ENCODE data around the gene SLC9C1. TPM values are rescaled to one million over a fixed set of nuclear protein-coding genes. Genes with fewer than 3 reads are reported as not detected.

SLC9C1 gene
- polyA plus RNA-seq, 2 donors: not detected

DNA sequence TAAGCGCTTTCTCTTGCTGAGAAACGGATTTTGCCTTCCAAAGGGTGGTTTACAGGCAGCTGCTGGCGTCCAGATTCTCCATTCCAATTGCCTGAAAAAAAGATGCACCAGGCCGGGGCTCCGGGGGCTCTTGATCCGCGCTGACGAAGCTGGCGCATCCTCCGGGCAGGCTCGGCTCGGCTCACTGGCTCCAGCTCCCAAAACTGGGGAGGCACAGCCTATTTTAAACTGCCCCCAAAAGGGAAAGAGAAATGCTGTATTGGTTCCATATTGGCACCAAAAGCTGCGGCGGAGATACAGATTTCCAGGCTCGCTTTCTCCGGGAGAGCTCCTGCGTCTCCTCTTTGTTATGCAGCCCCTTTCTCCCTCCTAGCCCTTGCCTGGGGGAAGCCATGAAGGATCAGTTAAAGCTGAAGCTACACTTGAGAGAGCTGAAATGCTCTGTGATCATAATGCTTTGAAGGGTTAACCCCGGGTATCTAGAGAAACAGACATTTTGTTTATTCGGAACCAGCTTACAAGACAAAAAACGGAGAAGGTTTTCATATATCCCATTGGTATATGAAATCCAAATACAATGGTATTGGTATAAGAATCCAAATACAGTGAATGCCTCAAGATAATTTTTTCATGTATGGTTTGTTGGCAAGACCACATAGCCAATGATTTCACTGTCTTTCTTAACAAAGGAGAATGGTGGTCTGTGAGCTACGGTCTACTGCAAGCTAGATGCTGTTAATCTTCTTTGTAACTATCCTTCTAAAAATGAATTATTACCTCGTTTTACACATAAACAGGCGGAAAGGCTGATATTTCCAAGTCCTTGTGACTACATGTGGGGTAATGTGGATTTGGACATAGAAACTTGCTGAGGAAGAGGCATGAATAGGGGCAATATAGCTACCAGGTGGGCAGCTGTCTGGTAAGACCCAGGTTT lies 39.6 kb upstream of the SLC9C1 start:
- peaks cover 0 to 3% of the 10 kb centered on the region in 2 donors for H3K4me1 ChIP-seq (ENCODE audit: control insufficient read depth in 2 of 2, insufficient read depth in 2 of 2, low read length in 1 of 2)
- no peaks in the 10 kb centered on the region for H3K9me3 ChIP-seq (ENCODE audit: control insufficient read depth in 2 of 2, insufficient read depth in 1 of 2, low read depth in 1 of 2, low read length in 1 of 2)
- H3K4me3 ChIP-seq (ENCODE audit: low read depth in 1 of 2, low read length in 2 of 2): peak overlapping the region; percentile 53 to 56
- peak overlapping the region; percentile 77 to 82 for H3K27ac ChIP-seq (ENCODE audit: low read depth in 2 of 2, low read length in 1 of 2)
- no peaks in the 10 kb centered on the region for H3K36me3 ChIP-seq (ENCODE audit: control insufficient read depth in 2 of 2, insufficient read depth in 2 of 2, low read length in 1 of 2)
- H3K27me3 ChIP-seq (ENCODE audit: control insufficient read depth in 1 of 2, insufficient read depth in 2 of 2, low read length in 2 of 2): no peaks in the 10 kb centered on the region
- 6 to 9% methylated on average over 23 of the region's 23 CpGs for WGBS, 2 donors

DNA sequence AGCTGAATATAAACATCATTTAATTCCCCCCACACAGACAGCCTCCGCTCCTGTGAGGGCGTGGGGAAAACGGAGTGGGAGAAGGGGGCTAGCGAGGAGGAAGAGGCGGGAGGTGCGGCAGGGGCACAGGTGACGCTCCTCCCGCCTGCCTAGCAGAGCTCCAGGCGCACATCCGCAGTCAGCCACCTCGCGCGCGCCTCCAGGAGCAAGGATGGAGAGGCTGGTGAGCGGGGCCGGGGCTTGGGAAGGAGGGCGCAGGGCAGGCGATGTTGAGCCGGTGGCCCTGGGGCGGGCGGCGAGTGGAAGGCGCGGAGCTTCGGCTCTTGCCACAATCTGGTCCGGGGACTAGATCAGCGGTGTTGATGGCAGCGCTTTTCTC lies 39.0 kb upstream of the SLC9C1 start, which contains the start of gene CD200:
Gene CD200, plus strand, starts transcription at position 155 of the 379 bp plus-strand sequence. Its CDS starts 57 bp downstream, at position 212.
- 0 to 1% methylated on average over 28 of the region's 28 CpGs for WGBS, 2 donors
- Histone ChIP-seq H3K9me3 (ENCODE audit: control insufficient read depth in 2 of 2, insufficient read depth in 1 of 2, low read depth in 1 of 2, low read length in 1 of 2) (no peaks in the 10 kb centered on the region), H3K4me3 (ENCODE audit: low read depth in 1 of 2, low read length in 2 of 2) (peak within 1 kb of the TSS; percentile 53 to 56), H3K27me3 (ENCODE audit: control insufficient read depth in 1 of 2, insufficient read depth in 2 of 2, low read length in 2 of 2) (no peaks in the 10 kb centered on the region), H3K36me3 (ENCODE audit: control insufficient read depth in 2 of 2, insufficient read depth in 2 of 2, low read length in 1 of 2) (no peaks in the 10 kb centered on the region), H3K27ac (ENCODE audit: low read depth in 2 of 2, low read length in 1 of 2) (peak within 1 kb of the TSS; percentile 77 to 82), H3K4me1 (ENCODE audit: control insufficient read depth in 2 of 2, insufficient read depth in 2 of 2, low read length in 1 of 2) (peaks cover 0 to 3% of the 10 kb centered on the region in 2 donors)

DNA sequence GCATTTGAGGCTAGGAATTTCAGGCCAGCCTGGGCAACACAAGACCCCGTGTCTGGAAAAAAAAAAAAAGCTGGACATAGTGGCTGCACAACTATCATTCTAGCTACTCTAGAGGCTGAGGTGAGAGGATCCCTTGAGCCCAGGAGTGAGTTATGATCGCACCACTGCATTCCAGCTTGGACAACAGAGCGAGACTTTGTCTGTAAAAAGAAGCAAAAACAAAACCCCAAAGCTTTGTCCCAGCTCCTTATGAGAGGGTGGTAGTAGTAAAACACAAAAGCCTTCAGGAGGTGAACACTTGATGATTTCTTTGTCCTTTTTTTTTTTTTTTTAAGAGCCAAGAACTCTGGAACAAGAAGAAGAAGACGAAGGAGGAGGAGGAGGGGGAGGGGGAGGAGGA lies 37.8 kb upstream of the SLC9C1 start:
- WGBS, 2 donors: 85 to 89% methylated on average over 4 of the region's 4 CpGs
- peaks cover 0 to 3% of the 10 kb centered on the region in 2 donors for H3K4me1 ChIP-seq (ENCODE audit: control insufficient read depth in 2 of 2, insufficient read depth in 2 of 2, low read length in 1 of 2)
- no peak overlapping the region for H3K4me3 ChIP-seq (ENCODE audit: low read depth in 1 of 2, low read length in 2 of 2)
- no peak overlapping the region for H3K27ac ChIP-seq (ENCODE audit: low read depth in 2 of 2, low read length in 1 of 2)
- H3K27me3 ChIP-seq (ENCODE audit: control insufficient read depth in 1 of 2, insufficient read depth in 2 of 2, low read length in 2 of 2): no peaks in the 10 kb centered on the region
- no peaks in the 10 kb centered on the region for H3K9me3 ChIP-seq (ENCODE audit: control insufficient read depth in 2 of 2, insufficient read depth in 1 of 2, low read depth in 1 of 2, low read length in 1 of 2)
- H3K36me3 ChIP-seq (ENCODE audit: control insufficient read depth in 2 of 2, insufficient read depth in 2 of 2, low read length in 1 of 2): no peaks in the 10 kb centered on the region

DNA sequence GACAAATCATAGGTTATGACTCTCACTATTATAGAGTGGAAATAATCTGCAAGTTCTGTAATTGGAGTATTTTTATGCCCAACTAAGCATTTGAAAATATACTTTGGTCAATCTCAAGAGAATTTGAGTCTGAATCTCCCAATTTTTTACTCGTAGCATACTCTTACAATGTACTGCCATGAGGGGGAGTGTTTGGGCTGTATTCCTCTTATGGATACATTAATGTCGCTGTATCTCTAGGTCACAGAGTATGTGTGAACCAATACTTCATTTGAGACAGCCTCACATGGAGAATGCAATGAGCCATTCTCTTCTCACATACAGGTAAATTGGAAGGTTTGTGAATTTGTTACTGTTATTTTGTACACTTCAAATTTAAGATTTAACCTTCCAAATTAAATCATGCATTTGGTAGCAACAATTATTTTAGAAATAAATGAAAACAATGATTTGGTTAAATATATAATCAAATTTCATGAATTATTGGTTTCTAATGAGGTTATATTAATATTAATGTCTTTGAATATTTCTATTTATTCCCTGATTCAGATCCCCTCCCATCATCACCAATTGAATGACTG lies 33.4 kb upstream of the SLC9C1 start:
- Histone ChIP-seq H3K4me1 (ENCODE audit: control insufficient read depth in 2 of 2, insufficient read depth in 2 of 2, low read length in 1 of 2) (no peaks in the 10 kb centered on the region), H3K27me3 (ENCODE audit: control insufficient read depth in 1 of 2, insufficient read depth in 2 of 2, low read length in 2 of 2) (no peaks in the 10 kb centered on the region), H3K27ac (ENCODE audit: low read depth in 2 of 2, low read length in 1 of 2) (no peak overlapping the region), H3K9me3 (ENCODE audit: control insufficient read depth in 2 of 2, insufficient read depth in 1 of 2, low read depth in 1 of 2, low read length in 1 of 2) (no peaks in the 10 kb centered on the region), H3K4me3 (ENCODE audit: low read depth in 1 of 2, low read length in 2 of 2) (no peak overlapping the region), H3K36me3 (ENCODE audit: control insufficient read depth in 2 of 2, insufficient read depth in 2 of 2, low read length in 1 of 2) (no peaks in the 10 kb centered on the region)
- WGBS, 2 donors: 0 to 3% methylated on average over 2 of the region's 2 CpGs

DNA sequence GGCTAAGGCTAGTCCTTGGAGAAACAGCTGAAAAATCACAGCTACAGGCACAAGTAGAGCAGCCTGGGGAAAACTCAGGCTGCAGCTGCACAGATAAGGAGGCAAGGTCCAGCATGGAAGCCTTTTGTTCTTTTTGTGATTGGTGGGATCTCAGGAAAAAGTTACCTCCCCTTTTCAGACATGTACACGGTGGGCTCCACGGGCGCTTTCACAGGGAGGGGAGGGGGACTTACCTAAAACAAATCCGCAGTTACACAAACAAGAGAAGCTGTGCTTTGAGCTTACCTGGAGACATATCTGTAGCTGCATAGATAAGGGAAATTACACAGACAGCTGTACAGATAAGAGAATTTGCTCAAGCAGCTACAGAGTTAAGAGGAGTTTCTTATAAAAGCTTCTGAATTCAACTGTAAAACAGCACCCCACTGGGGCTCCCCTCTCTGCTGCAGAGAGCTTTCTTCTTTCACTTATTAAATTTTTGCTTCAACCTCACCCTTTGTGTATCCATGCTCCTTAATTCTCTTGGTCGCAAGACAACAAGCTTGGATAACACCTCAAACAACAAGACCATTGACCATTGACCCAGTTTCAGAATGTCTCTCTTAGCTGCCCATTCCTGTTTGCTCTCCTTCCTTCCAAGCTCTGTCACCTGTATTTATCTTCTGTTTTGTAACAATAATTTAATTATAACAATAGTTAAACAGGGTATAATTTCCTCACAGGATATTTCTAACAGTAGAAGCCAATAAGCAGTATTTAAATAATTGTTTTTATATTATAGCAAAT lies 28.0 kb upstream of the SLC9C1 start:
- Histone ChIP-seq H3K4me3 (ENCODE audit: low read depth in 1 of 2, low read length in 2 of 2) (no peak overlapping the region), H3K27me3 (ENCODE audit: control insufficient read depth in 1 of 2, insufficient read depth in 2 of 2, low read length in 2 of 2) (no peaks in the 10 kb centered on the region), H3K9me3 (ENCODE audit: control insufficient read depth in 2 of 2, insufficient read depth in 1 of 2, low read depth in 1 of 2, low read length in 1 of 2) (no peaks in the 10 kb centered on the region), H3K36me3 (ENCODE audit: control insufficient read depth in 2 of 2, insufficient read depth in 2 of 2, low read length in 1 of 2) (no peaks in the 10 kb centered on the region), H3K27ac (ENCODE audit: low read depth in 2 of 2, low read length in 1 of 2) (no peak overlapping the region), H3K4me1 (ENCODE audit: control insufficient read depth in 2 of 2, insufficient read depth in 2 of 2, low read length in 1 of 2) (no peaks in the 10 kb centered on the region)
- 53 to 64% methylated on average over 5 of the region's 5 CpGs for WGBS, 2 donors

DNA sequence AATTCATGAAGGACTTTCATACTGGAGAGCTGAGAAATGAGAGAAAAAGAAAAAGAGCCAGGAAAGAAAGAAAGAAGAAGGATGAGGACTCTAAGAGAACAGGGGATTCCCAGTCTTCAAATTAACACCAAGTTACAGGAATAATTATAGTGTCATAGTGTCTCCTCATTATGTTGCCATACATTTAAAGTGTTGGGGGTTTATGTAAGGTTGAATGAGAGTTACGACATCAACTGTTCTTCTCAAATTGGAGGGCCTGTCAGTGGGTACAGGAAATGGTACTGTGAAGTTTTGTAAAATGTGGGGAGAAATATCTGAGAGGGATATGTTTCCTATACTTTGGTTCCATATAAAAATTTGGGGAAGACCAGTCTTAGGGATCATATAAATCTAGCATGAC lies 26.7 kb upstream of the SLC9C1 start:
- 79 to 84% methylated on average over 1 of the region's 1 CpG for WGBS, 2 donors
- no peak overlapping the region for H3K27ac ChIP-seq (ENCODE audit: low read depth in 2 of 2, low read length in 1 of 2)
- H3K27me3 ChIP-seq (ENCODE audit: control insufficient read depth in 1 of 2, insufficient read depth in 2 of 2, low read length in 2 of 2): no peaks in the 10 kb centered on the region
- H3K9me3 ChIP-seq (ENCODE audit: control insufficient read depth in 2 of 2, insufficient read depth in 1 of 2, low read depth in 1 of 2, low read length in 1 of 2): no peaks in the 10 kb centered on the region
- no peak overlapping the region for H3K4me3 ChIP-seq (ENCODE audit: low read depth in 1 of 2, low read length in 2 of 2)
- no peaks in the 10 kb centered on the region for H3K36me3 ChIP-seq (ENCODE audit: control insufficient read depth in 2 of 2, insufficient read depth in 2 of 2, low read length in 1 of 2)
- H3K4me1 ChIP-seq (ENCODE audit: control insufficient read depth in 2 of 2, insufficient read depth in 2 of 2, low read length in 1 of 2): no peaks in the 10 kb centered on the region

DNA sequence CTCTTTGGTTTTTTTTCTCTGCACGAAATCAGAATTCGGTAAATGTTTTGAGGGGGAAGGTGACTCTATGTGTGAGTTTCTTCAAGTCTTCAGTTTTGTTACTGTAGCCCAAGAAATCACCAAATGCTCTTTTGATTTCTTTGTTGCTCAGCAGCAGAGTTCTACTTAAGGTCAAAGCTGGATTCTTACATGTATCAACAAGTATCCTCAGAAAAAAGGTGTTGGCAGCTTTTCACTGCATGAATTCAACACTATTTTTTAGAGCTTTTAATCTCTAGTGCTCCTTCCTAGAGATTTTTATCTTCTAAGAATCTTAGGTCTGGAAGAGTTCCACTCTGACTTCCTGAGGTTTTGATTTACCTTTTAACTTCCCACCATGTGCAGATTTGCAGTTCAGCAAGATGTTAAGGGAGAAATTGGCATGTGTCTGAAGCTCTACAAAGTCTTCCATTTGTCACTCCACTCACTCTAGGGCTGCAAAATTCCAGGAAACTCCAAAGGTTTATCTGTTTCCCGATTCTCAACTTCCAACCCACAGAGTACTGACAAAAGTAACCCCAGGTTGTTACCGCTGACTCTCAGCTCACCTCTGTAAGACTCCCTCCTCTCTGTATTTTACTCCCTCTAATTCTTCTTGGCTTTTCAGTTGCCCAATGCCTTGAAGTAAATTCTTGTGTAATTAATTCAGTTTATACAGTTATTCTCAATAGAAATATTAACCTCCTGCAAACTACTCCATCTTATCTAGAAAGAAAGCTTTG lies 25.7 kb upstream of the SLC9C1 start:
- no peak overlapping the region for H3K4me3 ChIP-seq (ENCODE audit: low read depth in 1 of 2, low read length in 2 of 2)
- no peaks in the 10 kb centered on the region for H3K27me3 ChIP-seq (ENCODE audit: control insufficient read depth in 1 of 2, insufficient read depth in 2 of 2, low read length in 2 of 2)
- no peaks in the 10 kb centered on the region for H3K36me3 ChIP-seq (ENCODE audit: control insufficient read depth in 2 of 2, insufficient read depth in 2 of 2, low read length in 1 of 2)
- H3K27ac ChIP-seq (ENCODE audit: low read depth in 2 of 2, low read length in 1 of 2): no peak overlapping the region
- WGBS, 2 donors: 38 to 59% methylated on average over 4 of the region's 4 CpGs
- no peaks in the 10 kb centered on the region for H3K9me3 ChIP-seq (ENCODE audit: control insufficient read depth in 2 of 2, insufficient read depth in 1 of 2, low read depth in 1 of 2, low read length in 1 of 2)
- H3K4me1 ChIP-seq (ENCODE audit: control insufficient read depth in 2 of 2, insufficient read depth in 2 of 2, low read length in 1 of 2): no peaks in the 10 kb centered on the region

DNA sequence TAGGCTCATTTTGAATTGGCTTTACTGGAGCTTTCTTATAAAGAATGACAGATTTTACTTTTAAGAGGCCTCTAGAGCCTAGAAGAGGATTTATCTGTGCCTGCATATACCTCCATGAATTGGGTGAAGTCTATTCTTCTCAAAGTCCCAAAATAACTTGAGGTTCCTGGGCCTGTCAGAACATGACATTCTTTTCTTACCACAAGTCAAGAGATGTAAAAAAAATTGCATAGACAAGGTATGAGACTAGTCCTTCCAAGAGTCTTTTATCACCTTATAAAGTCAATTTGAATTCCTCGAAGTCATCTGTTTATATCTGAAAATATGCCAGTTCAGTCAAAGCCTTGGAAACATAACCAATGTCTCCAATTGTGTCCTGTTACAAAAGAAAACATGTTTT lies 21.8 kb upstream of the SLC9C1 start:
- H3K4me3 ChIP-seq (ENCODE audit: low read depth in 1 of 2, low read length in 2 of 2): no peak overlapping the region
- H3K9me3 ChIP-seq (ENCODE audit: control insufficient read depth in 2 of 2, insufficient read depth in 1 of 2, low read depth in 1 of 2, low read length in 1 of 2): no peaks in the 10 kb centered on the region
- no peaks in the 10 kb centered on the region for H3K27me3 ChIP-seq (ENCODE audit: control insufficient read depth in 1 of 2, insufficient read depth in 2 of 2, low read length in 2 of 2)
- WGBS, 2 donors: 31 to 78% methylated on average over 1 of the region's 1 CpG
- H3K4me1 ChIP-seq (ENCODE audit: control insufficient read depth in 2 of 2, insufficient read depth in 2 of 2, low read length in 1 of 2): no peaks in the 10 kb centered on the region
- H3K27ac ChIP-seq (ENCODE audit: low read depth in 2 of 2, low read length in 1 of 2): no peak overlapping the region
- no peaks in the 10 kb centered on the region for H3K36me3 ChIP-seq (ENCODE audit: control insufficient read depth in 2 of 2, insufficient read depth in 2 of 2, low read length in 1 of 2)

DNA sequence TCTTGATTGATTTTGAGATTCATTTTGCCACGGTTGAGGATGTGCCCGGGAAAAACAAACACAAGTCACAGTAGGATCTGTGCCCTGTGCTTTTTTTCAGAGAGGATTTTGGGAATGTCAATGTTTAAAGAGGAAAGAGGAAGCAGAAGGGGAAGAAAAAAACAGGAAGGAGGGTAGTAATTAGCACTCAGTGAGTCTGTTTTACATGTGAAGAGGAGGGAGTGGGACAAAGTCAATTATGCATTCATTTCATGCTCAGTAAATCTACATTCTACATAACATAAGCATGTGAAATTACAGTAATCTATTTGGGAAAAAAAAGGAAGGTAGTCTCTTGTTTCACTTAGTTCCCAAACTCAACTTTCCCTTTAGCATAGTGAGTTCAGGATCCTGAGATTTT lies 20.6 kb upstream of the SLC9C1 start:
- no peaks in the 10 kb centered on the region for H3K27me3 ChIP-seq (ENCODE audit: control insufficient read depth in 1 of 2, insufficient read depth in 2 of 2, low read length in 2 of 2)
- H3K36me3 ChIP-seq (ENCODE audit: control insufficient read depth in 2 of 2, insufficient read depth in 2 of 2, low read length in 1 of 2): no peaks in the 10 kb centered on the region
- no peak overlapping the region for H3K4me3 ChIP-seq (ENCODE audit: low read depth in 1 of 2, low read length in 2 of 2)
- H3K27ac ChIP-seq (ENCODE audit: low read depth in 2 of 2, low read length in 1 of 2): no peak overlapping the region
- 78 to 81% methylated on average over 2 of the region's 2 CpGs for WGBS, 2 donors
- H3K9me3 ChIP-seq (ENCODE audit: control insufficient read depth in 2 of 2, insufficient read depth in 1 of 2, low read depth in 1 of 2, low read length in 1 of 2): no peaks in the 10 kb centered on the region
- H3K4me1 ChIP-seq (ENCODE audit: control insufficient read depth in 2 of 2, insufficient read depth in 2 of 2, low read length in 1 of 2): no peaks in the 10 kb centered on the region
